T-helper 2 cell treated with Interferon-gamma antibody and Interleukin-4, amounts not matched to agents 100 ng/mL and 5 ng/mL, for 36 hours (primary cell): ENCODE measurements around the gene AUP1. TPM values are rescaled to one million over a fixed set of nuclear protein-coding genes. Genes with fewer than 3 reads are reported as not detected.

Experiments
- intact Hi-C: fragments of 100-400 bp; cut with micrococcal nuclease; formaldehyde crosslinking; loops from one replicate; pipeline ENCODE4 v1.15.1; 2023
- total RNA-seq: library from RNA; stranded (reverse); gene quantifications from 2 replicates; pipeline ENCODE4 v1.2.3, GENCODE V29; 2022

The AUP1 gene
- total RNA-seq, 1 donor from 2014 or later, result 148 TPM

- intact Hi-C loops, result loop anchor here (1.0 to 2.0 kb wide), 2 partner anchors 10 to 17 kb away; partner anchors contain the start of genes LBX2 and MRPL53
Observed at GRCh38 chr2:74481961-74482800, 47.3 kb downstream of the AUP1 start.

GRCh38 chr2:74481431-74481830 is 48.1 kb downstream of the AUP1 start:
- intact Hi-C loops, result no loop called here

Other genes starting within 250 kb of the AUP1 start
- 0.86 and 3.1 TPM in 2 replicates for gene SLC4A5, start 186.3 kb downstream of the AUP1 start, total RNA-seq
- 105 and 110 TPM in 2 replicates for gene DCTN1, start 149.4 kb downstream of the AUP1 start, total RNA-seq
- 1.0 and 1.5 TPM in 2 replicates for gene C2orf81, start 108.1 kb downstream of the AUP1 start, total RNA-seq
- 56.9 and 60.3 TPM in 2 replicates for gene WDR54, start 108.0 kb downstream of the AUP1 start, total RNA-seq
- 0.36 and 0.52 TPM in 2 replicates for gene RTKN, start 87.8 kb downstream of the AUP1 start, total RNA-seq
- 29.4 and 31.7 TPM in 2 replicates for gene INO80B, start 74.6 kb downstream of the AUP1 start, total RNA-seq
- 46.8 and 47.6 TPM in 2 replicates for gene WBP1, start 71.3 kb downstream of the AUP1 start, total RNA-seq
- 68.3 and 74.8 TPM in 2 replicates for gene MOGS, start 64.3 kb downstream of the AUP1 start, total RNA-seq
- gene MRPL53, start 57.0 kb downstream of the AUP1 start, total RNA-seq, result 105 TPM in 2 replicates
- 30.4 and 32.0 TPM in 2 replicates for gene CCDC142, start 46.7 kb downstream of the AUP1 start, total RNA-seq
- 43.4 and 43.9 TPM in 2 replicates for gene TTC31, start 46.6 kb downstream of the AUP1 start, total RNA-seq
- 0.39 and 0.50 TPM in 2 replicates for gene LBX2, start 30.1 kb downstream of the AUP1 start, total RNA-seq
- gene PCGF1, start 22.0 kb downstream of the AUP1 start, total RNA-seq, result 31.2 and 32.8 TPM in 2 replicates
- gene TLX2, start 15.3 kb downstream of the AUP1 start, total RNA-seq, result 1.1 and 1.2 TPM in 2 replicates
- 0.80 and 1.1 TPM in 2 replicates for gene DQX1, start 3.5 kb downstream of the AUP1 start, total RNA-seq
- 48.1 and 49.7 TPM in 2 replicates for gene HTRA2, start 227 bp upstream of the AUP1 start, total RNA-seq
- gene LOXL3, start 24.2 kb upstream of the AUP1 start, total RNA-seq, result 1.00 and 1.9 TPM in 2 replicates
- 50.4 and 52.5 TPM in 2 replicates for gene DOK1, start 25.0 kb upstream of the AUP1 start, total RNA-seq
- 0.09 TPM in 1 of 2 replicates, not detected in the other for gene M1AP, start 118.6 kb upstream of the AUP1 start, total RNA-seq
- 4.4 and 5.9 TPM in 2 replicates for gene SEMA4F, start 124.5 kb upstream of the AUP1 start, total RNA-seq